ENCODE results near the gene DOK5.

DOK5 gene

GRCh38 chr20:54618412-54618811, 143.0 kb downstream of the DOK5 start:
- Histone ChIP-seq H3K4me1 (ENCODE audit: control insufficient read depth, insufficient read depth, low read length) (no peaks in the 10 kb centered on the region), H3K4me3 (ENCODE audit: low read depth, low read length) (no peak overlapping the region), H3K27me3 (ENCODE audit: control insufficient read depth, insufficient read depth, low read length) (no peaks in the 10 kb centered on the region), H3K9ac (ENCODE audit: low read depth, low read length) (no peak overlapping the region), H3K9me3 (ENCODE audit: control insufficient read depth, insufficient read depth, low read length) (no peaks in the 10 kb centered on the region), H3K27ac (ENCODE audit: low read depth, low read length) (no peak overlapping the region), H3K36me3 (ENCODE audit: control insufficient read depth, insufficient read depth, low read length) (no peaks in the 10 kb centered on the region)

- H3K36me3 ChIP-seq (ENCODE audit: control insufficient read depth, insufficient read depth, low read length) = no peaks in the 10 kb centered on the region
- H3K4me1 ChIP-seq (ENCODE audit: control insufficient read depth, insufficient read depth, low read length) = 0 out of 2 replicates have a peak, but pooled peaks cover 3% of the 10 kb centered on the region
- H3K4me3 ChIP-seq (ENCODE audit: low read depth, low read length) = no peak overlapping the region
- H3K9ac ChIP-seq (ENCODE audit: low read depth, low read length) = no peak overlapping the region
- no peaks in the 10 kb centered on the region for H3K9me3 ChIP-seq (ENCODE audit: control insufficient read depth, insufficient read depth, low read length)
- no peaks in the 10 kb centered on the region for H3K27me3 ChIP-seq (ENCODE audit: control insufficient read depth, insufficient read depth, low read length)
- no peak overlapping the region for H3K27ac ChIP-seq (ENCODE audit: low read depth, low read length)
Measured at GRCh38 chr20:54619181-54619580, 143.8 kb downstream of the DOK5 start.

DNA sequence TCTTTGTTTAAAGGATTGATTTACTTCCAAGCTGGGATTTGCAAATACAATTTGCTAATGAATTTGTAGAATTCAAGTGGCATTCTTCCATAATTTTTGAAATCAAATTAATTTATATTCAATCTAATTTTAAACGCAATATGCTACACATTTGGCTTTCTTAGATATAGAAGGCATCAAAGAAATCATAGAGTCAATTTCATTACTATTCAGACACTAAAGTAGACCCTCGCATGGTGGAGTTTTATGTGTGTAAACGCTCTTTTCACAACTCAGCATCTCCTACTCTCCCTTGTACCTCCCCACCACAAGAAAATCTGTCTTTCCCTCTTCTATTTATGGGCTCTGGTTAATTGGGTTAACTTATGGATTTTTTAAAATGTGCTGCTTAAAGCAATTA, 144.3 kb downstream of the DOK5 start:
- Histone ChIP-seq H3K36me3 (ENCODE audit: control insufficient read depth, insufficient read depth, low read length) (no peaks in the 10 kb centered on the region), H3K9ac (ENCODE audit: low read depth, low read length) (no peak overlapping the region), H3K4me3 (ENCODE audit: low read depth, low read length) (no peak overlapping the region), H3K9me3 (ENCODE audit: control insufficient read depth, insufficient read depth, low read length) (no peaks in the 10 kb centered on the region), H3K27me3 (ENCODE audit: control insufficient read depth, insufficient read depth, low read length) (no peaks in the 10 kb centered on the region), H3K27ac (ENCODE audit: low read depth, low read length) (no peak overlapping the region), H3K4me1 (ENCODE audit: control insufficient read depth, insufficient read depth, low read length) (peaks cover 8% of the 10 kb centered on the region)

DNA sequence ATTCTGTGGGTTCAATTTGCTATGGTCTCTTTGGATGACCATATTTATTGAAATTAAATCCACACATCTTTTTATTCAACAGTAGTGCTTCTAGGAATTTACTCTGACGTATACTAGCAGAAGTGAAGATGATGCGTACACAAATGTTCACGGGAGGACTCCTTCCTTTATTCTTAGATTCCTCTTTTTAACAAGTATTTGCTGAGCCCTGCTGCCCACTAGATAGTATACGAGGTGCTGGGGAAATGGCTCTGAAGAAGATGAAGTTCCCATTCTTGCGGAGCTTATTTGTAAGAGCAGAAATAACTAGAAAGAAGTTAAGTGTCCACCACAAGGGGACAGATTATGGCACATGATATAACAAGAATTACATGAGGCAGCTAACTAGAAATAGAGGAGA, 145.2 kb downstream of the DOK5 start:
- Histone ChIP-seq H3K27ac (ENCODE audit: low read depth, low read length) (no peak overlapping the region), H3K9ac (ENCODE audit: low read depth, low read length) (no peak overlapping the region), H3K27me3 (ENCODE audit: control insufficient read depth, insufficient read depth, low read length) (no peaks in the 10 kb centered on the region), H3K4me3 (ENCODE audit: low read depth, low read length) (no peak overlapping the region), H3K4me1 (ENCODE audit: control insufficient read depth, insufficient read depth, low read length) (peaks cover 18% of the 10 kb centered on the region), H3K36me3 (ENCODE audit: control insufficient read depth, insufficient read depth, low read length) (no peaks in the 10 kb centered on the region), H3K9me3 (ENCODE audit: control insufficient read depth, insufficient read depth, low read length) (no peaks in the 10 kb centered on the region)

- H3K27ac ChIP-seq (ENCODE audit: low read depth, low read length) = no peak overlapping the region
- no peaks in the 10 kb centered on the region for H3K36me3 ChIP-seq (ENCODE audit: control insufficient read depth, insufficient read depth, low read length)
- H3K4me1 ChIP-seq (ENCODE audit: control insufficient read depth, insufficient read depth, low read length) = peaks cover 19% of the 10 kb centered on the region
- H3K27me3 ChIP-seq (ENCODE audit: control insufficient read depth, insufficient read depth, low read length) = no peaks in the 10 kb centered on the region
- no peak overlapping the region for H3K4me3 ChIP-seq (ENCODE audit: low read depth, low read length)
- no peaks in the 10 kb centered on the region for H3K9me3 ChIP-seq (ENCODE audit: control insufficient read depth, insufficient read depth, low read length)
- H3K9ac ChIP-seq (ENCODE audit: low read depth, low read length) = no peak overlapping the region
Measured at GRCh38 chr20:54622333-54623295, 147.2 kb downstream of the DOK5 start.

DNA sequence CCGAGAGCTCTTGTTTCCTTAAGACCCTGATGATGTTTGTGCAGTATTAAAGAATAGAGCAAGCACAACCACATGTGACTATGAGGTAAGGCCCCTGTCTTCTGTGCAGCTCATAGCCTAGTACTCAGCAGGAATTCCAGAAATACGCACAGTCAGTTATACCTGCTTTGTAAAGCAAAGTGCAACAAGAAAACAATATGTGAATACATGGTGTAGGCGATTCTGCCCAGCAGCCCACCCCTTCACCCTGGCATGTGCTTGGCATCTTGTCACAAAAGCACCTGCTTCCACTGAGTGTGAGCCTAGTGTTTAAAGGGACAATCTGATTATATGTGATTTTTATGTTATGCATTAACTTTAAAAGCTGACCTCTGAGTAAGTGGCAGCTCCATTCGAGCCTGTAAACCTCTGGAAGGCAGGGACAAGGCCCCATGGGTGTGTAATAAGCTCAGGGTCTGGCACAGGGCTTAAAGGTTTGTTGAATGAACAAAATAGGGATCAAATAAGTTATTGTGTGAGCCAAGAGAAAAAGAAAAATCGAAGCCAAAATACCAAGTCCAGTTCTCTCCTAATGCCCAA, 148.7 kb downstream of the DOK5 start:
- Histone ChIP-seq H3K36me3 (ENCODE audit: control insufficient read depth, insufficient read depth, low read length) (no peaks in the 10 kb centered on the region), H3K27ac (ENCODE audit: low read depth, low read length) (no peak overlapping the region), H3K4me3 (ENCODE audit: low read depth, low read length) (no peak overlapping the region), H3K27me3 (ENCODE audit: control insufficient read depth, insufficient read depth, low read length) (no peaks in the 10 kb centered on the region), H3K4me1 (ENCODE audit: control insufficient read depth, insufficient read depth, low read length) (peaks cover 19% of the 10 kb centered on the region), H3K9ac (ENCODE audit: low read depth, low read length) (no peak overlapping the region), H3K9me3 (ENCODE audit: control insufficient read depth, insufficient read depth, low read length) (no peaks in the 10 kb centered on the region)

GRCh38 chr20:54624706-54625390, 149.5 kb downstream of the DOK5 start:
- Histone ChIP-seq H3K9ac (ENCODE audit: low read depth, low read length) (no peak overlapping the region), H3K4me1 (ENCODE audit: control insufficient read depth, insufficient read depth, low read length) (peaks cover 19% of the 10 kb centered on the region), H3K27me3 (ENCODE audit: control insufficient read depth, insufficient read depth, low read length) (no peaks in the 10 kb centered on the region), H3K9me3 (ENCODE audit: control insufficient read depth, insufficient read depth, low read length) (no peaks in the 10 kb centered on the region), H3K4me3 (ENCODE audit: low read depth, low read length) (no peak overlapping the region), H3K36me3 (ENCODE audit: control insufficient read depth, insufficient read depth, low read length) (no peaks in the 10 kb centered on the region), H3K27ac (ENCODE audit: low read depth, low read length) (peak overlapping the region; percentile 40)

DNA sequence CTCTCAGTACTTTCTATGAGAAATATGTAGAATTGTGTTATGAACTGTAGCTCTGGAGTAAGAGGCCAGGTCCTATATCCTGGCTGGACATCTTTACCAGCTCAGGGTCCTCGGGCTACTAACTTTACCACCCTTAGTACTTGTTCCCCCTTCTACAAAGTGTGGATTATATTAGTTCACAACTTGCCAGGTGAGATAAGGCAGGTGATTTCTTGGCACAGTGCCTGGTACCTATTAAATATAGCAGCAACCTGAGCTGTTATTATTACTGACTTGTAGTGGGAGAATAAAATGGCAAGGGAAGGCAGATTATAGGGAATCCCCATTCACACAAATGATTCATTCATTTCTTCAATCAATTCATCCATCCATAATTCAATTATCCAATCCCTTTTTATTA, 150.1 kb downstream of the DOK5 start:
- no peak overlapping the region for H3K9ac ChIP-seq (ENCODE audit: low read depth, low read length)
- no peak overlapping the region for H3K4me3 ChIP-seq (ENCODE audit: low read depth, low read length)
- no peaks in the 10 kb centered on the region for H3K27me3 ChIP-seq (ENCODE audit: control insufficient read depth, insufficient read depth, low read length)
- H3K4me1 ChIP-seq (ENCODE audit: control insufficient read depth, insufficient read depth, low read length) = peaks cover 19% of the 10 kb centered on the region
- no peak overlapping the region for H3K27ac ChIP-seq (ENCODE audit: low read depth, low read length)
- no peaks in the 10 kb centered on the region for H3K36me3 ChIP-seq (ENCODE audit: control insufficient read depth, insufficient read depth, low read length)
- no peaks in the 10 kb centered on the region for H3K9me3 ChIP-seq (ENCODE audit: control insufficient read depth, insufficient read depth, low read length)

DNA sequence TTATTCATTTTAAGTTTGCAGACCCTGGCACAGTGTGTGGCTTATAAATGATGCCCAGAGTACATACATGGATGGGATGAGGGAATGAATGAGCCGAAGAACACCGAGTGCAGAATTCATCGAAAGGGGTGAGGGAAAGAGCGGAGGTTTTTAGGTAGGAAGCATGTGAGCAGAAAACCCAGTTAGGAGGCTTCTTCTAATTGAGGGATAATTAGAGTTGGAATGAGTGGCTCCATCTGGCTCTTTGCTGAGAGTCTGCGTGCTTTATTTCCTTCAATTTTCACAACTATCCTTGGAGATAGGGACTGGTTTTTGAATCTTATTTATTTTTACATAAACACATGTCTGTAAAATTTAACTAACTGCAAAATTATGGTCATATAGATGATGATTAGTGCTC, 150.7 kb downstream of the DOK5 start:
- no peak overlapping the region for H3K4me3 ChIP-seq (ENCODE audit: low read depth, low read length)
- H3K4me1 ChIP-seq (ENCODE audit: control insufficient read depth, insufficient read depth, low read length) = peaks cover 19% of the 10 kb centered on the region
- no peaks in the 10 kb centered on the region for H3K27me3 ChIP-seq (ENCODE audit: control insufficient read depth, insufficient read depth, low read length)
- no peak overlapping the region for H3K27ac ChIP-seq (ENCODE audit: low read depth, low read length)
- no peaks in the 10 kb centered on the region for H3K36me3 ChIP-seq (ENCODE audit: control insufficient read depth, insufficient read depth, low read length)
- no peak overlapping the region for H3K9ac ChIP-seq (ENCODE audit: low read depth, low read length)
- no peaks in the 10 kb centered on the region for H3K9me3 ChIP-seq (ENCODE audit: control insufficient read depth, insufficient read depth, low read length)

DNA sequence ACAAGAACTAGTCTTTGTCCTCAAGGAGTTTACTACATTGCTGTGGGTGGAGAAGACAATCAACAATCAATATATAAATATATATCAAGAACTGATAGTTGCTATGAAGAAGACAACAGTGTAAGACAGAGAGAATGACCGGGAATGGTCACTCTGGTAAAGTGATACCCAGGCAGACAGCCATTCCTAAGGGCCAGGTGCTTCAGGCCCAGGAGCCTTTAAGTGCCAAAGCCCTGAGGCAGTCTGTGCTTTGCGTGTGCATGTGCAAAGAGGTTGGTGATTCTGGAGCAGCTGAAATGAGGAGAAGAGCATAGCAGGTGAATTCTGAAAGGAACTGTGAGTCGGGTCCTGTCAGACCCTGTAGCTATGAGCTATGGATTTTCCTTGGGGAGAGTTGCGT, 154.2 kb downstream of the DOK5 start:
- Histone ChIP-seq H3K4me3 (ENCODE audit: low read depth, low read length) (no peak overlapping the region), H3K27ac (ENCODE audit: low read depth, low read length) (no peak overlapping the region), H3K9ac (ENCODE audit: low read depth, low read length) (no peak overlapping the region), H3K36me3 (ENCODE audit: control insufficient read depth, insufficient read depth, low read length) (no peaks in the 10 kb centered on the region), H3K27me3 (ENCODE audit: control insufficient read depth, insufficient read depth, low read length) (no peaks in the 10 kb centered on the region), H3K4me1 (ENCODE audit: control insufficient read depth, insufficient read depth, low read length) (peaks cover 24% of the 10 kb centered on the region), H3K9me3 (ENCODE audit: control insufficient read depth, insufficient read depth, low read length) (no peaks in the 10 kb centered on the region)

DNA sequence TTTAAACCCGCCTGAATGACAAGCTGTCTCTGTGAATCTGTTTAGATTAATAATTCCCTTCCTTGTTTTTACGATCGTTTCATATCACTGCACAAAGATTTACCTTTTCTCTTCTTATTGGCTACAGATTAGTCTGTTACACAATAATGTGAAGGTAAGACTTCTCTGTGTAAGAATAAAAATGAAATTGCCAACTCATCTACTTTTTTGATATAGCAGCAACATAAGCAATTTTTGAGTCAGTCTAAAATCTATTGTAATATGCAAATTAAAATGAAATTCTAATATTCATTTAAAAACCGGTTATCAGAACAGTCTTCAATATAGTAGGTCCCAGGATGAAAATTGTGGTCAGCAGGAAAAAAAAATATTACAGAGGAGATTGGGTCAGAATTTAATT, 155.2 kb downstream of the DOK5 start:
- H3K27me3 ChIP-seq (ENCODE audit: control insufficient read depth, insufficient read depth, low read length) = no peaks in the 10 kb centered on the region
- H3K9ac ChIP-seq (ENCODE audit: low read depth, low read length) = no peak overlapping the region
- H3K27ac ChIP-seq (ENCODE audit: low read depth, low read length) = no peak overlapping the region
- H3K4me3 ChIP-seq (ENCODE audit: low read depth, low read length) = no peak overlapping the region
- H3K36me3 ChIP-seq (ENCODE audit: control insufficient read depth, insufficient read depth, low read length) = no peaks in the 10 kb centered on the region
- no peaks in the 10 kb centered on the region for H3K9me3 ChIP-seq (ENCODE audit: control insufficient read depth, insufficient read depth, low read length)
- peaks cover 14% of the 10 kb centered on the region; the same call in 1 of the 2 replicates for H3K4me1 ChIP-seq (ENCODE audit: control insufficient read depth, insufficient read depth, low read length)
